ENCODE data around the gene MOB3B.
"Not testable (repeated sequence)": the region's sequence is repeated elsewhere in the genome, so short reads cannot be mapped to it uniquely, and the experiment has no call there.

Gene MOB3B

DNA sequence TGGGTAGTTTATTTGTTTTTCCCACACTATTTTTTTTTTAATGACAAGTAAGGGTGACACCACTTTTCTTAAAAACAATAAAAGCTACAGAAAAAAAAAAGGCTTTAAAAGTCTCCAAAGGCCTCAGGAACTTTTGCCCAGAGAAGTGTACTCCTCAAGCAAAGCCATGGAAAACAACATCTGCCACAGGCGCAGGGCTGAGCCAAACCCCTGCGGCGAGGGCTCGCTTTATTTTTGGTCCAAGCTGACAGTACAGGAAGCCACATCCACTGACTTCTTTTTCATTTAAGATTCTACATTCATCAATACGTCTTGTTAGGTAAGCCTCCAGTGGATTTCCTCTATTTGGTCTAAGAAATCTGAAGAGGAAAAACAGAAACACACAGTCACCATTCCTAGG, 57.4 kb downstream of the MOB3B start:
- no peak for DNase-seq

DNA sequence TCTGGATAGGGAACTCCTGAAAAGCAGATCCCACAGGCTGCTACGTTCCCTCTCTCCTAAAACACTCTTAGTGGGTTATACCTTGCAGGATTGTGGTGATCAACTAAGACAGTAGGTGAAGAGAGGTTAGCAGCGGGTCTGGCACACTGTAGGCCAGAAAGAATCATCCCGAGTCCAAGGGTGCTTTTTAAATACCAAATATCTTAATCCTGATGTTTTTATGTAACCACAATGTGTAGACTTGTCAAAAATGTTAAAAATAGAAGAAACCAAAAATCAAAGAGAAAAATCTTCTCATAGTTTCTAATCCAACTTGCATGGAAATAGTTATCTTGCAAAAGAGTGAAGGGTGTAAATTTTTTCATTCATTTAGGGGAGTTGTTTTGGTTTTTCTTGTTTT, 57.8 kb downstream of the MOB3B start:
- DNase-seq, result no peak

DNA sequence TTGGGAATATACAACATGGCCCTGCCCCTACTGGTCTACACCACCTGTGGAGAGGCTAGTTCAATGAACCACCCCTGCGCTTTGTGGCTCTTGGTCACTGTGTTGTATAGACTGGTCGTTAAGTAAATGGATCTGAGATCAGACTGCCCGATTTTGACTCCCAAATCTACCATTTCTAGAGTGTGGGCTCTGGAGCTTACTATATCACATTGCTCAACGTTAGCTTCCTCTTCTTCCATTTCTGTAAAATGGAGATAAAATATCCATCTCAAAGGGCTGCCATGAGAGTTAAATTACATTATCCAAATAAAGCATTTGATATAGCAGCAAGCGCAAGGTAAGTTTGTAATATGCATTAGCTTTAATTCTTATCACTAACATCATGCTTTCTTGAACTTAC, 58.2 kb downstream of the MOB3B start:
- DNase-seq, result no peak

DNA sequence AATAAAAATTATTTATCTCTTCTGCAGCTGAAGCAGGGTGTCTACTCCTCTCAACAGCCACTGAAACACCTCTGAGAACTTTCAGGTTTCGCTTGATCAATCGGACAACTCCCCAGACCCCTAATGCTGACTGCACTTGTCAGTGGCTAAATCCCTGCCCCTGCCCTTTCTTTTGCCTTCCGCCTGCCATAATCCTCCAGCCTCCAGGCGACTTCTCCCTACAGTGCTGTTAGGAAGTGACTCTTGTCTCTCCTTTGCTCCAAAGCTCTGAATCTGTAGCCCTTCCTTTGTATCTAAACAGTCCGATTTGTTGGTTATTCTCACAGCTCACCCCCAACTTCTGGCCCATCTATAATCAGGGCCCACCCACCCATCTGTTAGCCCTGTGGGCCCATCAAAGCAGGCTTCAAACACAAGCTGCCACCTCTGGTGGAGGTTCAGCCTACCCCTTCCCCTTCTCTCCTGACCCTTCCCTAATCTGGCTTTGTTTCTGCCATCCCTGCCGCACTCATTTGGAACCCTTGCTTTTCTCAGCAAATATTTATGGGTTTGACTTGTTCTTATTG, 59.2 kb downstream of the MOB3B start:
- DNase-seq, result no peak

DNA sequence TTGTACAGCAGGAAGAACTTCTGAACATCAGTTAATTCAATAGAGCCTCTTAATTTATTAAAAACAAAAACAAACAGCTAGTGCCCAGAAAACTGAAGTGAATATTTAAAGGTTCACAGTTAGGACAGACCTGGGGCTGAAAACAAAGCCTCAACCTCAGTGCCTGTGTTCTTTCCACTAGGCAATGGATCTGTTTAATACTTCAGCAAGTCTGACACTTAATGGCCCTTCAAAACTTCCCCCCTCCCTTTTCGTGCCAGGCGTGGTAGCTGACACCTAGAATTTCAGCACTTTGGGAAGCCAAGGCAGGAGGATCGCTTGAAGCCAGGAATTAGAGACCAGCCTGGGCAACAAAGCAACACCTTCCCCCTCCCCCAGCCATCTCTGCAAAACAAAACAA, 60.1 kb downstream of the MOB3B start:
- DNase-seq, result no peak

DNA sequence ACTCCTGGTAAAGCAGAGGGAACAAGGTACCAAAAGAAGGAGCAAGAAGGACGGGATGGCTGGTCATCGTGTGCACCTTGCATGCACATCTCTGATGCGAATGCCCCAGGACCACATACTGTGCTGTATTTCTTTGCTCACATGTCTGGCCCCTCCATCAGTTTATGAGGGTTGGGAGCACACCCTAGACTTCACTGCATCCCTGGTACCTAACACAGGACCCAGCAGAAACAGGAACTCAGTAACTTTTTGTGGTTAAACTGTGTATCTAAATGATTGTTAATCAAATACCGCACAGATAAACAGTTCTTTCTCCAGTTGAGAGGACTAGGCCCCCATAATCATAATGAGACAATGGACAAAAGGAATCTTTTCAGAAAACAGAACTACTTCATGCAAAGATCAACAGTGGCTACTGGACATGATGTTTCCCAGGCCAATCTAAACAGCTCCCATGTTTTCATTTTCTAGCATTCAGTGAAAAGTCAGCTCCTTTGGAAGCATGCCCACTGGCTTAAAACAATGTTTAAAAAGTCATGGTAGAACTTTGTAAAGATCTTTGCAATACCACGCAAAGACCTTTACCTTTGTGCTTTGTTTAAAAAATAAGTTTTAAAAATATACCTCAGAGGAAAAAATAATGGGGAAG, 61.0 kb downstream of the MOB3B start:
- DNase-seq, result no peak

DNA sequence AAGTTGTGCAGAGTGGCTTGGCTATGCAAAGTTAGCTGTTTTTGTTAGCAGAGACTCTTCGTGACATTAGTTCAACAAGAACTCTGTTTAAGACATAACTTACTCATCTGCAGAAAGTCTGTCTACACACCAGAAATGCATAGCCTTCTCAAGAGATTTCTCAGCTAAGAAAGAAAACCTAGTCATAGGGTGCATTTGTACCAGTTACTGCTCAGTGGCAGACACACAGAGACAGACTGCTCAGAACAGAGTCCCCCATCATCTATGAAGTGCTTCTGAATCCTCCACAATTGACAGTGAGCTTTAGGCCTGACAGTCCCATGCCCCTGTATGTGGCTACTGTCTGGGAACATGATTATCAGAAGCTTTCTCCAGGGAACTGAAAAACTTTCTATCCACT, 61.6 kb downstream of the MOB3B start:
- no peak for DNase-seq

DNA sequence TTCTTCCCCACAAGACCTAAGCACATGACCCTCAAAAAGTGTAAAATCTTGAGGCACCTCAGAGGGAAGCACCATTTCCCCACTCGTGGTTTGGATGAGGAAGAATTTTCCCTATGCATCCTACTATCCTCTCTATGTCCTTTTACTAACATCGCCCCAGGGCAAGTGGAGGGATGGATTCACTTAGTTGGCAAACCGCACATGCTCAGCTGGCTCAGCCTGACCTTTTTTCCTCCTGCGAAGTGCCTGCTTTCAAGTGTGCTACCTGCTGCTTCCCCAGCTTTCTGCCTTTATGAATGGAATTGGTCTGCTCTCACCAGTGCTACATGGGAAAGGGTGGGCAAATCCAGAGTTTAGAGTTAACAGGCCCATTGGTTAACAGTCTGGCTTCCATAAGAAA, 62.1 kb downstream of the MOB3B start:
- no peak for DNase-seq

DNA sequence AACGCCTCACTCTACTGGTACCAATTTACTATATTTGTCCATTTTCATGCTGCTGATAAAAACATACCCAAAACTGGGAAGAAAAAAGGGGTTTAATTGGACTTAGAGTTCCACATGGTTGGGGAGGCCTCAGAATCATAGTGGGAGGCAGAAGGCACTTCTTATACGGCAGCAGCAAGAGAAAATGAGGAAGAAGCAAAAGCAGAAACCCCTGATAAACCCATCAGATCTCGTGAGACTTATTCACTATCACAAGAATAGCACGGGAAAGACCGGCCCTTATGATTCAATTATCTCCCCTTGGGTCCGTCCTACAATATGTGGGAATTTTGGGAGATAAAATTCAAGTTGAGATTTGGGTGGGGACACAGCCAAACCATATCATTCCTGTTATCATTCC, 63.1 kb downstream of the MOB3B start:
- DNase-seq, result not testable (repeated sequence)

DNA sequence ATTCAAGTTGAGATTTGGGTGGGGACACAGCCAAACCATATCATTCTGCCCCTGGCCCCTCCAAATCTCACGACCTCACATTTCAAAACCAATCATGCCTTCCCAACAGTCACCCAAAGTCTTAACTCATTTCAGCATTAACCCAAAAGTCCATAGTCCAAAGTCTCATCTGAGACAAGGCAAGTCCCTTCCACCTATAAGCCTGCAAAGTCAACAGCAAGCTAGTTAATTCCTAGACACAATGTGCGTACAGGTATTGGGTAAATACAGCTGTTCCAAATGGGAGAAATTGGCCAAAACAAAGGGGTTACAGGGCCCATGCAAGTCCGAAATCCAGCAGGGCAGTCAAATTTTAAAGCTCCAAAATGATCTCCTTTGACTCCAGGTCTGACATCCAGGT, 64.7 kb downstream of the MOB3B start:
- not testable (repeated sequence) for DNase-seq

DNA sequence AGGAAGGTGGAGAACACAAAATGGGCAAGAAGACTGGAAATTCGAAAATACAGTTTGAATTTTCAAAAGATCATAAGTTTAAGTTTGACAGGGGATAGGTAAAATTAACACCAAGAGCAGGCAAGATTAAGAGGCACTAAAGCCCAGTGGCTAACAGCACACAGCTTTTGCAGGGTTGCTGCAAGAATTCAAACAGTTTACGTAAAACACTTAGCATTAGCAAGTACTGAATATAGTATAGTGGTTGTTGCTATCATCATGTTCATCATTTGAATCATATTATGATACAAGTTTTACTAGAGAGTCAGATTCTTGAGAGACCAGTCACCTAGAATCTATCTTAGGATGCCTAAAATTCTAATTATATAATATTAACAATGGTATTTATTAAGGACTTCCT, 66.8 kb downstream of the MOB3B start:
- DNase-seq, result no peak

DNA sequence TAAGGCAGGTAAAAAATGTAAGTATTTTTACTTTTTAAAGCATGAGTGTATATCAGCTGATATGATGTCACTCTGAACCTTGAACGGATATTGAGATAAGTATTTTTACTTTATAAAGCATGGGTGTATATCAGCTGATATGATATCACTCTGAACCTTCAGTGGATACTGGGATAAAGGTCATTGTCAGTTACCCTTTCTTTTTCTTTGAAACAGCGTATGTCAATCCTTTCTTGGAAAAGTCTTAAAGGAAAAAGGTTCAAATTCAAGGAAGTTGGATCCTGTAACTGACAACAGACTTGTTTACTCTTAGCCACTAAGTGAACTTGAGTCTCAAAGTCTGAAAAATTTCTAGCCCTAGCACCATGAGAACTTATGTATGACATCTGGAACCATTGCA, 67.2 kb downstream of the MOB3B start:
- DNase-seq, result no peak

DNA sequence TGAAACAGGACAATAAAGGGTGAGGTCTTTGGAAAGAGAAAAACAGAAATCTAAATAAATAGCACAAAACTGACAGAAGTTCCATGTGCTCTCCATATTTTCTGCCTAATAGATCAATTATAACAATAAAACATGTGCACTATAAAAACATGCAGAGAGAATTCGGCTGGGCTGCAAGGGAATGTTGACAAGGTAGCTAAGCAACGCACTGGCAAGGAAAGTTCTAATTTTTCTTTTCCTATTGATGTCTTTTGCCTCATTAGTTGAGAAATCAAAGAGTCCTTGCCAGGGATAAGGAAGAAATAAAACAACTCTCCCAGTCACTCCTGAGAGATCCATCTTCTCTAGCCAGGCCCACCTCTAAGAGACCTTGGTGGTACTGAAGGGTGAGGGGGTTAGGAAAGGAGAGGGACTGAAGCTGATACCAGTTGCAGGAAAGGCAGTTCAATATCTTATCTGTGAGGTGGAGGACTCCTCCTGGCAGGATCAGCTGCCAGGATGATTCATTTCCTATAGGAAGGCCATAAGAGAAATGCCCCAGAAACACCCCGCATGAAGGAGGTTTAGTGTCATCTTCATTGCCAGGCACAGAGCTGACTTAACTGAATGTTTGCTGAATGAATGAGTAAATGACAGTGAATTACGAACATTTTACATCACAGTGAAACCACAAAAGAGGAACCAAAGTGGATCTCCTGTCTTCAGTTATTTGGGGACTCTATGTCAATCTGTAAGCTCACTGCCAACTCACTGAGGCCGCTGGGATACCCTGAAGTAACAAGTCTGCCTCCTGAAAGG, 69.2 kb downstream of the MOB3B start:
- no peak for DNase-seq

DNA sequence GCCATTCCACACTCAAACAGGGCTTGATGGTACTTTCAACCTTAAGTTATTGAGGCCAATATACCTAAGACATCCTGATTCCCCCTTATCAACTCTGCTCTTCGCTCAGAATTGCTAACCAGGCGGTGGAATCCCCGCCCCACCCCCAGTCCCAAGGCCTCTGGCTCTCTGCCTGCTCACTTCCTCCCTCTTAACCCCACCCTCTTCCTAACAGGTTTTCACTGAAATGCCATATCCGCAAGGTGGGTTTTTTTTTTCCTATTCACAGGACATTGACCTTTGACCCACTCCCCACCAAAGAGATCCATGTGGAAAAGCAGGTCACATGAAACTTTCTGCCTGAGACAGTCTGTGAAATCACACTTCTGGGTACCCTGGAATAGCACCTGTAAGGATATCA, 72.2 kb downstream of the MOB3B start:
- no peak for DNase-seq

DNA sequence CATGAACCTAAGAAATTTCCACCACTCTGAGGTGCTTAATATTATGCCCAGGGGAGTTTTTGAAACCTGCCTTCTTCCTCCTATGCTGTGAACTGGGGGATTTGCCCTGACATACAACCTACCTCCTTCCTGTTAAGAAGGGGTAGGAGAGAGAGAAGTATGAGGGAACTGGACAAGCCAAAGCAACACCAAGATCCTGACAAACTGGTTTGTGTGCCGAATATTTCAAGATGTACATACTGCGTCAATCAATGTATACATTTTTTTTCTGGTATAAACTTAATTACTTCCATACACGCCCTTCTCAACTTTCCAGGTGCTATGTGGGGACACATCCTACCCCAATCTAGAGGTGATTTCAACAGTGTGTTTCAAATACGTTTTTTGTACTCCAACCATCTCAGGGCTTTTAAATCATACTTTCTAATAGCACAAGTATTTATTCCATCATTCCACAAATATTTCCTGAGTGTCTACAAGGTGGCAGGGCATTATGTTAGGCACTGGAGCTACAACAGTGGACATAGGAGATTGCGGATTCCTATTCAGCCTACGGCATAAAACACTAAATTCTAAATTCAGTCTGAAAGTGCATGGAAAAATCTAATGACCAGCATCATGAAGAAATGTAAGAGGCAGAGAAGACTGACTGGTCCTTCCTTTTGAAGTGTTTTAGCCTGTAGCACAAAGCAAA, 75.6 kb downstream of the MOB3B start:
- no peak for DNase-seq

DNA sequence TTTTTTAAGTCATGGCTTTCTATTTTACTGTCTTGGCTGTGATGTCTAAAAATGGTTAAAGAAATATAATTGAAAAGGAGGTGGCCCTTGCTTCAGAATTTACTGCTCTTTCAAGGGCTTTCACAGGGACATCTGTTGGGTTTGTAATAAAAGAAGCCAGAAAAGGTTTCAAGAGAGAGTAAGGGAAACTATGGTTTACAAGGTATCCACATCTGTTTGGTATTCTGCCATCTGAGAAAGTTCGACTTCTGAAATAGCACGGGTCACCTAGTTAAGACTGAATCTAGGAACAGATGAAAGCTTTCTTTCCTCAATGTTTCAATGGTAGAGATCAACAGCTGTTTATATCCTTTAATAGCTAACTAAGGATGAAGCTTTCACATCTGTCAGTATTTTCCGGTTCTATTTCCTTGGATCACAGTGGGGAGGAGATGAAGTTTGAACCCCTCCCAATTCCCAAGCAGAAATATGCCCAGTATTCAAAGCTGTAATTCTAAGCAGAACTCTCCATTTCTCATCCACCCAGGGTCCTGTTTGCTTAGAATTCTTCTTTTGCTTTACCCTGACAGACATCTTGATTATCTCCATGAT, 78.3 kb downstream of the MOB3B start:
- no peak for DNase-seq

DNA sequence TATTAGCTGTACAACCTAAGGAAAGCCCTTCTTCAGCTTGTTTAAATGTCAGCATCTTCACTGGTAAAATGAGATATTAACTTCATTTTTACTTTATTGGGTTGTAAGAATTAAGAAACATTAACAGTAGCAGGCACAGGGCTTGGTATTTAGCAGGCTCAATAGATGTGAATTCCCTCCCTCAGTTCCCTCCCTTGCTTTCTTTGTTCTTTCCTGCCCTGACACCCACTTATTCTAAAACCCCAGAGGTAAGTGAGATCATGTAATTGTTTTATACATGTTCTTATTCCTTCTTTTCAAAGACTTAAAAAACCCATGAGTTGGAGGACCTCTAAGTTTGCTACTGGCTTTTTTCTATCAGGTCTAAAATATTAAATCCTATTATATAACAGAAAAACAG, 78.9 kb downstream of the MOB3B start:
- DNase-seq, result no peak

DNA sequence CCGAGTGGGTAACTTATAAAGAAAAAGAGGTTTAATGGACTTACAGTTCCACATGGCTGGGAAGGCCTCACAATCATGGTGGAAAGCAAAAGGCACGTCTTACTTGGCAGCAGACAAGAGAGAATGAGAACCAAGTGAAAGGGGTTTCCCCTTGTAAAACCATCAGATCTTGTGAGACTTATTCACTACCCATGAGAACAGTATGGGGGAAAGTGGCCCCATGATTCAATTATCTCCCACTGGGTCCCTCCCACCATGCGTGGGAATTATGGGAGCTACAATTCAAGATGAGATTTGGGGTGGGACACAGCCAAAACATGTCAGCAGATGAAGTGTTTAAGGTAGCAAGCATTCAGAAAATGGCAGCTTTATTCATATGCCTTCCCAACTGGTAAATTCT, 81.3 kb downstream of the MOB3B start:
- not testable (repeated sequence) for DNase-seq

DNA sequence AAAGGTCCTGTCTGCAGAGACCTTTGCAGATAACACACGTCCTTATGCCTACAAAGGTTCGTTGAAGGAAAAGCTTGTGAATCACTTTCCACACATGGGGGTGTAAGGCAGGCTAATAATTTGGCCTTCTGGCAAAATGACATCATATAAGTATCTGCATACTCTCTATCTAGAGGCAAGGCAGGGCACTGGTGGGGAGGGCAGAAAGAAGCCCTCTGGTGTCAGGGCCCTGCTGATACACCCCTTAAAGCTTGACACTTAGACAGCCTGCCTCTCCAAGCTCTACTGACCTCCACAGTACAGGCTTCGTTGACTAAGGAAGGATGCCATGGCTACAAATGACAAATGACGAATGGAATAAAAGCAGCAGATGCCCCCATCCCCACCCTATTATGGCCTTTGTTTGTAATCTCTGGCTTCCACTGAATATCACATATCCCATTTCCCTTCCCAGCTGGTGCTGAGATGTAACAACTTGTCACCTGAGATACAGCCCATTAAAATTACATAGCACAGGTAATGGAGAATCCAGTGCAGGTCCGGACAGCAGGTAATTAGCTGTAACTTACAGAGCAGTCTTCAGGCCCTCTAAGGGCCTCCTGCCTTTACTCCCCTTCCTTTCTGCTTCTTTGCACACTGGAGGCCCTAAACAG, 82.5 kb downstream of the MOB3B start:
- no peak for DNase-seq

DNA sequence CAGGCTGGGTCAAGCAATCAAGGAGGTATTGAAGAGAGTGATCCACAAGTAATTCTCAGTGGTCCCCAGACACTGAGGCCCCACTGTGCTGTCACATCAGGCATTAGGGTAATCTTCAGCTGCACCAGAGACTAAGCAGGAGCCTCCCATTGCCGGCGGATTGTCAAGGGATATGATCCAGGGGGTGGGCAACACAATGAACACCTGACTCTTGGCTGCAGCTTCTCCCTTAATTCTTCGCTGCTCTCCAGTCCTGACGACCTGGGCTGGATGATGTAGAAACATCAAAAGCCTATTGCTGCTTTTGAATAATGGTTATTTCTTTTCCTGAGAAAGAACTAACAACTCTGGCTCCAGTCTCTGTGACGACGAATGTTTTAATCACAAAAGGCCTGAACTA, 83.9 kb downstream of the MOB3B start:
- no peak for DNase-seq

DNA sequence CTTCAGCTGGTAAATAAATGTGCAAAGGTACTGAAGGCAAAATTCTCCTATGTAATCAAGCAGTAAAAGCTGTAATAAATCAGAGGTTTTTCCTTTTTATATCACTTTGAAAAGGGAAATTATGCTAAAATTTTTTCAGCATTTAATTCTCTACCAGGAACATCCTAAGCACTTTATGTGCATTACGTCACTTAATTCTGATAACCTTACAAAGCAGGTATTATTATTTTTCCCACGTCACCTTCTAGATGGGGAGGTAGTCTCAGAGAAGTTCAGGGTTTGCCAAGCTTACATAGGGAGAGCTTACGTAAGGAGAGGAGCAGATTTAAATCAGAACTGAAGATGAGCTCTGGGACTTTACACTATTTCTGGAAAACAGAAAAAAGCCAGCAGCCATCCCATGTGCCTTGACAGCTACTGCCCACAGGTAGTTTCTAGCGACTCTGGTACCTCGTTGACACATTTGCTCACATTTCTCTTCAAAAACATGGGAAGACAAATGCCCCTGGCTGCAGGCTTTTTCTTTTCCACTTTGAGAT, 84.5 kb downstream of the MOB3B start:
- DNase-seq, result no peak

DNA sequence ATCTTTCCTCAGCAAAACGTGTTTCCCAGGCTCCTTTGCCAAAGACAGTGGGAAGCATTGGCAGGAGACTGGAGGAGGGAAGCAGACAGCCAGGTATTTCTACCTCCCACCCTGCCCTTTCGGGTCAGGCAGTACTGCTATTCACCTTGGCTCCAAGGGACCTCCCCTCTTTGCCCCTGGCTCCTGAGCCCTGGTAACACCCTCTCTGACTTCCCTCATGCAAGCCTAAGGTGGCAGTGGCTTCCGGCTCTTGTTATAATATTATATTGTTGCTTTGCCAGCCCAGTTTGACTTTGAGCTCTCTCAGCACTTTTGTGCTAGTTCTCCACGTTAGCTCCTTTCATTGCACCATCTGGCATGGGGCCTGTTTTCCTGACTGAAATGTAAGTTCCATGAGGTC, 87.2 kb downstream of the MOB3B start:
- no peak for DNase-seq

DNA sequence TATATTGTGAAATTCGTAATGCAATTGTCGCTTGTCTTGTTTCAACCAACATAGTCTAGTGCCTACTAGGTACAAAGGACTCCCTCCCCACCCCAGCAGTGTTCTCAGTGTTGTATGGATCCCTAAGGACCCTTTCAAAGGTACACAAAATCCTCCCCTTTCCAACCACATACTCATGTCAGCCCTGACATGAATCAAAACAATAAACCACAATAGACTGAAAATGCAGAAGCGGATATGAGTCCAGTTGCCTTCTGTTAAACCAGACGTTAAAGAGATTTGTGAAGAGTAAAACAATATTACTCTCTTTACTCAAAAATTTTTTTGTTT, 87.9 kb downstream of the MOB3B start:
- no peak for DNase-seq

Measured in NCI-H1048 (cell line).